HepG2 (cell line): ENCODE measurements around the gene CERS5. TPM values are rescaled to one million over a fixed set of nuclear protein-coding genes. Genes with fewer than 3 reads are reported as not detected.

Experiments used
- DMAP1 ChIP-seq: IDR thresholded peaks from 2 replicates; pipeline ENCODE4 v1.6.1; 2016
- MAF1 ChIP-seq: sonication (generic); formaldehyde crosslinking; IDR thresholded peaks from 2 replicates; pipeline ENCODE4 v1.5.0; 2020; ENCODE audit warnings: missing genetic modification reagents, borderline replicate concordance
- RAD51 ChIP-seq: fragments of 450-650 bp; IDR thresholded peaks from 2 replicates; pipeline ENCODE4 v1.6.1; 2016; ENCODE audit warnings: borderline replicate concordance
- TAF15 ChIP-seq: fragments of 200-400 bp; formaldehyde crosslinking; IDR thresholded peaks from one replicate; pipeline ENCODE4 v1.6.1; 2018; ENCODE audit warnings: mild to moderate bottlenecking, low read depth, low read length; ENCODE audit not compliant: poor library complexity, severe bottlenecking
- TEAD2 ChIP-seq: sonication (generic); formaldehyde crosslinking; IDR thresholded peaks from 2 replicates; pipeline ENCODE4 v1.9.0; 2021; ENCODE audit warnings: missing genetic modification reagents
- ZBTB2 ChIP-seq: sonication (generic); formaldehyde crosslinking; IDR thresholded peaks from 2 replicates; pipeline ENCODE4 v1.8.0; 2022; ENCODE audit warnings: low read depth, missing genetic modification reagents
- ZBTB8A ChIP-seq: sonication (generic); formaldehyde crosslinking; IDR thresholded peaks from 2 replicates; pipeline ENCODE4 v1.4.0; 2020; ENCODE audit warnings: mild to moderate bottlenecking, low read depth, missing genetic modification reagents, borderline replicate concordance
- ZNF121 ChIP-seq: sonication (generic); formaldehyde crosslinking; IDR thresholded peaks from 2 replicates; pipeline ENCODE4 v1.5.0; 2020; ENCODE audit warnings: mild to moderate bottlenecking, missing genetic modification reagents
- ZNF253 ChIP-seq: sonication (generic); formaldehyde crosslinking; IDR thresholded peaks from 2 replicates; pipeline ENCODE4 v1.8.0; 2022; ENCODE audit warnings: mild to moderate bottlenecking, missing genetic modification reagents, borderline replicate concordance
- ZNF598 ChIP-seq: sonication (generic); formaldehyde crosslinking; IDR thresholded peaks from 2 replicates; pipeline ENCODE4 v1.5.1; 2020; ENCODE audit warnings: mild to moderate bottlenecking, missing genetic modification reagents, borderline replicate concordance
- ZSCAN25 ChIP-seq: sonication (generic); formaldehyde crosslinking; IDR thresholded peaks from 2 replicates; pipeline ENCODE4 v1.8.0; 2022; ENCODE audit warnings: mild to moderate bottlenecking, missing genetic modification reagents
- polyA plus RNA-seq, 8 experiments: library from polyadenylated mRNA; depleted of rRNA in 3 of 8; stranded (reverse) in 7 of 8; unstranded in 1 of 8; fragments of >200 nt; fragmentation: Illumina TruSeq in 4 of 8; extraction: Trizol in 4 of 8; gene quantifications; 2 replicates each; pipeline versions ENCODE4 v1.2.1 to v1.2.3, GENCODE V29; 2011 to 2016; ENCODE audit warnings: low read depth in 4 of 8, missing spikeins in 1 of 8, mixed read lengths in 1 of 8; ENCODE audit not compliant: insufficient read depth in 1 of 8
- total RNA-seq, 5 experiments: library from RNA; depleted of rRNA; stranded (reverse); fragments of >200 nt; fragmentation: Illumina TruSeq; extraction: Trizol; gene quantifications; 2 replicates each; pipeline ENCODE4 v1.2.3, GENCODE V29; 2016; ENCODE audit warnings: low read depth in 1 of 5
- TF ChIP-seq, protein P1 (sequence below): sonication (generic); formaldehyde crosslinking; conservative IDR thresholded peaks from 2 replicates; pipeline ENCODE4 v1.4.0; 2020; ENCODE audit warnings: mild to moderate bottlenecking, missing genetic modification reagents, moderate library complexity
- TF ChIP-seq, protein P2 (sequence below): sonication (generic); formaldehyde crosslinking; IDR thresholded peaks from 2 replicates; pipeline ENCODE4 v1.4.0; 2020; ENCODE audit warnings: mild to moderate bottlenecking, missing genetic modification reagents
- TF ChIP-seq, protein P3 (sequence below): sonication (generic); formaldehyde crosslinking; IDR thresholded peaks from 2 replicates; pipeline ENCODE4 v1.4.0; 2020; ENCODE audit warnings: missing genetic modification reagents
- TF ChIP-seq, protein P4 (sequence below): fragments of 450-650 bp; IDR thresholded peaks from 2 replicates; pipeline ENCODE4 v1.6.1; 2016
- TF ChIP-seq, protein P5 (sequence below): conservative IDR thresholded peaks from 2 replicates; pipeline ENCODE4 v1.6.1; 2018; ENCODE audit warnings: missing genetic modification reagents

Gene CERS5
- total and polyA plus RNA-seq, 2 of the 13 experiments (the other 11 are each of a cell fraction or from before 2014, with no cell fraction given), result 22.3 to 48.8 TPM

- TF ChIP-seq ZNF598 (CRISPR knock-in tag) (peak; percentile 87; the same call in 1 of the 2 replicates), ZNF121 (CRISPR knock-in tag) (no peak), TAF15 (peak; percentile 17), MAF1 (CRISPR knock-in tag) (no peak), RAD51 (peak; percentile 53; the same call in 1 of the 2 replicates), ZSCAN25 (0 out of 2 replicates have a peak, but pooled peaks have one; percentile 51), ZBTB8A (CRISPR knock-in tag) (no peak), ZBTB2 (CRISPR knock-in tag) (0 out of 2 replicates have a peak, but pooled peaks have one; percentile 21), DMAP1 (CRISPR knock-in tag) (peak; percentile 76; the same call in 1 of the 2 replicates), TEAD2 (CRISPR knock-in tag) (peak; percentile 33; the same call in 1 of the 2 replicates), ZNF253 (CRISPR knock-in tag) (no peak)
- TF ChIP-seq, protein P1, sequence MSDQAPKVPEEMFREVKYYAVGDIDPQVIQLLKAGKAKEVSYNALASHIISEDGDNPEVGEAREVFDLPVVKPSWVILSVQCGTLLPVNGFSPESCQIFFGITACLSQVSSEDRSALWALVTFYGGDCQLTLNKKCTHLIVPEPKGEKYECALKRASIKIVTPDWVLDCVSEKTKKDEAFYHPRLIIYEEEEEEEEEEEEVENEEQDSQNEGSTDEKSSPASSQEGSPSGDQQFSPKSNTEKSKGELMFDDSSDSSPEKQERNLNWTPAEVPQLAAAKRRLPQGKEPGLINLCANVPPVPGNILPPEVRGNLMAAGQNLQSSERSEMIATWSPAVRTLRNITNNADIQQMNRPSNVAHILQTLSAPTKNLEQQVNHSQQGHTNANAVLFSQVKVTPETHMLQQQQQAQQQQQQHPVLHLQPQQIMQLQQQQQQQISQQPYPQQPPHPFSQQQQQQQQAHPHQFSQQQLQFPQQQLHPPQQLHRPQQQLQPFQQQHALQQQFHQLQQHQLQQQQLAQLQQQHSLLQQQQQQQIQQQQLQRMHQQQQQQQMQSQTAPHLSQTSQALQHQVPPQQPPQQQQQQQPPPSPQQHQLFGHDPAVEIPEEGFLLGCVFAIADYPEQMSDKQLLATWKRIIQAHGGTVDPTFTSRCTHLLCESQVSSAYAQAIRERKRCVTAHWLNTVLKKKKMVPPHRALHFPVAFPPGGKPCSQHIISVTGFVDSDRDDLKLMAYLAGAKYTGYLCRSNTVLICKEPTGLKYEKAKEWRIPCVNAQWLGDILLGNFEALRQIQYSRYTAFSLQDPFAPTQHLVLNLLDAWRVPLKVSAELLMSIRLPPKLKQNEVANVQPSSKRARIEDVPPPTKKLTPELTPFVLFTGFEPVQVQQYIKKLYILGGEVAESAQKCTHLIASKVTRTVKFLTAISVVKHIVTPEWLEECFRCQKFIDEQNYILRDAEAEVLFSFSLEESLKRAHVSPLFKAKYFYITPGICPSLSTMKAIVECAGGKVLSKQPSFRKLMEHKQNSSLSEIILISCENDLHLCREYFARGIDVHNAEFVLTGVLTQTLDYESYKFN (CRISPR knock-in tag), result no peak
- TF ChIP-seq, protein P2, sequence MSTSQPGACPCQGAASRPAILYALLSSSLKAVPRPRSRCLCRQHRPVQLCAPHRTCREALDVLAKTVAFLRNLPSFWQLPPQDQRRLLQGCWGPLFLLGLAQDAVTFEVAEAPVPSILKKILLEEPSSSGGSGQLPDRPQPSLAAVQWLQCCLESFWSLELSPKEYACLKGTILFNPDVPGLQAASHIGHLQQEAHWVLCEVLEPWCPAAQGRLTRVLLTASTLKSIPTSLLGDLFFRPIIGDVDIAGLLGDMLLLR (CRISPR knock-in tag), result peak; percentile 74; the same call in 1 of the 2 replicates
- TF ChIP-seq, protein P3, sequence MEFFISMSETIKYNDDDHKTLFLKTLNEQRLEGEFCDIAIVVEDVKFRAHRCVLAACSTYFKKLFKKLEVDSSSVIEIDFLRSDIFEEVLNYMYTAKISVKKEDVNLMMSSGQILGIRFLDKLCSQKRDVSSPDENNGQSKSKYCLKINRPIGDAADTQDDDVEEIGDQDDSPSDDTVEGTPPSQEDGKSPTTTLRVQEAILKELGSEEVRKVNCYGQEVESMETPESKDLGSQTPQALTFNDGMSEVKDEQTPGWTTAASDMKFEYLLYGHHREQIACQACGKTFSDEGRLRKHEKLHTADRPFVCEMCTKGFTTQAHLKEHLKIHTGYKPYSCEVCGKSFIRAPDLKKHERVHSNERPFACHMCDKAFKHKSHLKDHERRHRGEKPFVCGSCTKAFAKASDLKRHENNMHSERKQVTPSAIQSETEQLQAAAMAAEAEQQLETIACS (CRISPR knock-in tag), result no peak
- TF ChIP-seq, protein P4, sequence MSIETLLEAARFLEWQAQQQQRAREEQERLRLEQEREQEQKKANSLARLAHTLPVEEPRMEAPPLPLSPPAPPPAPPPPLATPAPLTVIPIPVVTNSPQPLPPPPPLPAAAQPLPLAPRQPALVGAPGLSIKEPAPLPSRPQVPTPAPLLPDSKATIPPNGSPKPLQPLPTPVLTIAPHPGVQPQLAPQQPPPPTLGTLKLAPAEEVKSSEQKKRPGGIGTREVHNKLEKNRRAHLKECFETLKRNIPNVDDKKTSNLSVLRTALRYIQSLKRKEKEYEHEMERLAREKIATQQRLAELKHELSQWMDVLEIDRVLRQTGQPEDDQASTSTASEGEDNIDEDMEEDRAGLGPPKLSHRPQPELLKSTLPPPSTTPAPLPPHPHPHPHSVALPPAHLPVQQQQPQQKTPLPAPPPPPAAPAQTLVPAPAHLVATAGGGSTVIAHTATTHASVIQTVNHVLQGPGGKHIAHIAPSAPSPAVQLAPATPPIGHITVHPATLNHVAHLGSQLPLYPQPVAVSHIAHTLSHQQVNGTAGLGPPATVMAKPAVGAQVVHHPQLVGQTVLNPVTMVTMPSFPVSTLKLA, result peak; percentile 70
- TF ChIP-seq, protein P5, sequence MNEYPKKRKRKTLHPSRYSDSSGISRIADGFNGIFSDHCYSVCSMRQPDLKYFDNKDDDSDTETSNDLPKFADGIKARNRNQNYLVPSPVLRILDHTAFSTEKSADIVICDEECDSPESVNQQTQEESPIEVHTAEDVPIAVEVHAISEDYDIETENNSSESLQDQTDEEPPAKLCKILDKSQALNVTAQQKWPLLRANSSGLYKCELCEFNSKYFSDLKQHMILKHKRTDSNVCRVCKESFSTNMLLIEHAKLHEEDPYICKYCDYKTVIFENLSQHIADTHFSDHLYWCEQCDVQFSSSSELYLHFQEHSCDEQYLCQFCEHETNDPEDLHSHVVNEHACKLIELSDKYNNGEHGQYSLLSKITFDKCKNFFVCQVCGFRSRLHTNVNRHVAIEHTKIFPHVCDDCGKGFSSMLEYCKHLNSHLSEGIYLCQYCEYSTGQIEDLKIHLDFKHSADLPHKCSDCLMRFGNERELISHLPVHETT, result no peak
Measured at GRCh38 chr12:50111693-50112455, 55.3 kb downstream of the CERS5 start, which contains the start of gene COX14 (continued).
